Stimulated activated CD8-positive, alpha-beta memory T cell treated with anti-CD3 and anti-CD28 coated beads, Interleukin-4, amount 100 ng/mL, for 48 hours (primary cell): Measurements from ENCODE around the gene FRMD1.

ENCODE experiments used
- DNase-seq: peaks from one replicate; pipeline ENCODE4 v3.0.0-alpha.2; 2020

The FRMD1 gene

DNA sequence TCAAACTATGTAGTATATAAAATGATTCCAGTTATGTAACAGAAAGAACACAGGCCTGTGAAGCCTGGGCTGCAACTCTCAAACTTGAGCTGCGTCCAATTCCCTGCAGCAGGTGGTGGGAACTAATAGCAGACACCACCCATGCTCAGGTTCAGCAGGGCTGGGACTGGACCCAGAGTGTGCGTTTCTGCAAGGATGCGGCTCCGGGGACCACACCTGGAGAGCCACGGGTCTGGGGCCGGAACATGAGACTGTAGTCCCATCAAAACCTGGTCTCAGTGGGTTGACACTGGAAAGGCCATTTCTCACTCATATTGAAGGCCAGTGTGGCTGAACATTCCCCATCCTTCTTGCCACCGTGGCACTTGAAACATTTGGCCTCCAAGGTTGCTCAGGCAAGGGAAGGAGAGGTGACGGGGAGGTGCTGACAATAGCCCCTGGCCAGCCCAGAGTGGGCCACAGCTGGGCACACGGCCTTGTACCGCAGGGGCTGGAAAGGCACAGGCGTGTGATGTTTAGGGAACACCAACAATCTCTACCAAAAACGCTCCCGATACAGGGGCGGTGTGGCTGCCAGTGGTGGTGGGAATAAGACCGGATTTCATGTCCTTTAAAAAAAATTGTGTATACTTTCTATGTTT lies 38.0 kb downstream of the FRMD1 start:
- DNase-seq, result no peak

DNA sequence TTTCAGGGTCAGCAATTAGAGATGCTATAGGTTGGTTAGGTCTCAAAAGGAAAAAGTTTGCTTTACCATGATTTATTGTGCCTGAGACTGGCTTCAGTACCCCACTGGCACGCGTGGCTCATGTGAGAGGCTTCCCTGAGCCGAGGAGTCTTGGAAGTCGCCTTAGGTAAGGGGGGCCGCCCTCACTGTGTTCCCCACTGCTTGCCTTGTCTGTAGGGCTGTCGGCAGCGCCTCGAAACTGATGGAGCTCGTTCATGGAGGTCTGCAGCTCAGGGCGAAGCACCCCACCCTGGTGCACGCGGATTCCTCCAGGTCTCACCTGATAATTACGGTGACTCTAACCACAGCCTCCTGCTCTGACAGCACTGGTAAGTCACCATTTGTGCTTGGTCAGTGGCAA lies 39.2 kb downstream of the FRMD1 start:
- DNase-seq, result no peak

DNA sequence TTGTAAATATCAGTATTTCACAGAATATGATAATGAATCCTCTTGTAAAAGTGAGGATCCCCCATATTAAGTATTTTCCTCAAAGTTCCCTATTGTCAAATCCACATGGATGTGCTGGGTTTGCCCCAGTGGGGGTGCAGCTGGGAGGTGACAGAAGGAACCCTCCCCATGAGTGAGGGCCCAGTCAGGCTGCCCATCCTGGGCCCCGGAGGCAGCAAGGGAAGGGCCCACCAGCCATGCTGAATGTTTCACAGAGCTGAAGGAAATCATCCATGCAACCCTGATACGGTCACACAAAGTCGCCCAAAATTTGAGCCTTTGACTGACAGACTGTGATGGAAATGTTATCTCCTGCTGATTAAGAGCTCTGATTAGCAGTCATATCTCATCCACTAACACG lies 39.7 kb downstream of the FRMD1 start:
- no peak for DNase-seq

- no peak for DNase-seq
Measured at GRCh38 chr6:168038576-168039140, 40.4 kb downstream of the FRMD1 start.

- no peak for DNase-seq
Measured at GRCh38 chr6:168037856-168038255, 41.2 kb downstream of the FRMD1 start.

- DNase-seq, result no peak
Measured at GRCh38 chr6:168037242-168037641, 41.8 kb downstream of the FRMD1 start.

- DNase-seq, result no peak
Measured at GRCh38 chr6:168035661-168036545, 43.1 kb downstream of the FRMD1 start.

- no peak for DNase-seq
Measured at GRCh38 chr6:168035098-168035660, 43.8 kb downstream of the FRMD1 start.

DNA sequence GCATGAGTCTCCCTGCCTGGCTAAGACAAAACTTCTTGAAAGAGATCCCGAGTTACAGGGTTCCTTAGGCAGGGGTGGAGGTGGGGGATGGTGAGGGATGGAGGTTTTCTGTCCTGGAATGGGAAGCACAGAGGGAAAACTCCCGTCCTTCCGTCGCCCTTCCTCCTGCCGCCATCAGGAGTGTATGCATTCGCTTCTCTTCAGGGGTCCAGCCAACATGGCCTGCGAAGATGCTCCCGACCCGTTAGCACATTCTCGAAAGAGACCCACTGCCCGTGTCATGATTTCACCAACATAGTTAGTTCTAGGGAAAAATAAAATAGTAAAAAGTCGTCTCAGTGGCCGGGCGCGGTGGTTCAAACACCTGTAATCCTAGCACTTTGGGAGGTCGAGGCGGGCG lies 44.5 kb downstream of the FRMD1 start:
- DNase-seq, result no peak

- no peak for DNase-seq
Measured at GRCh38 chr6:168033791-168034190, 45.2 kb downstream of the FRMD1 start.

GRCh38 chr6:168032005-168032760 lies 46.8 kb downstream of the FRMD1 start:
- no peak for DNase-seq

DNA sequence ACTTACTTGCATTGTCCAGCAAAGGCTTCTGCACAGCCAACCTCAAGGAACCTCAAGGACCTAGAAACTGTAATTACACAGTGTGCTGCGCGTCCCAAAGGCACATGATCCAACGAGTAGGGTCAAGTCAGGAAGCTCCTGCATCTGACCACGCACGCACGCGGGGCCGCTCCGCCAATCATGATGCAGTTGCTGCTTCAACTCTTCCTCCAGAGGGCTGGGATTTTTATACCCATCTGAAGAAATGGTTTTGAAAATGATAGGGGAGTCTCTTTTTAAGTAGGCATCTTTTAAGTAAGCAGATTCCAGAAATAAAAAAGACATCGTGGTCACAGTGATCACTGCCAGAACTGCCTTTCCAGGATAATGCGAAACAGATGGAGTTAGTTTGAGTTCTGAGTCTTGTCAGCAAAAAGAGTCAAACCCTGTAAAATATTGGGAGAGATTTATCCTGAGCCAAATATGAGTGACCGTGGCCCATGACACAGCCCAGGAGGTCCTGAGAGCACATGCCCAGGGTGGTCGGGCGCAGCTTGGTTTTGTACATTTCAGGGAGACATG lies 47.5 kb downstream of the FRMD1 start:
- DNase-seq, result no peak

GRCh38 chr6:168030908-168031307 lies 48.1 kb downstream of the FRMD1 start:
- DNase-seq, result no peak

DNA sequence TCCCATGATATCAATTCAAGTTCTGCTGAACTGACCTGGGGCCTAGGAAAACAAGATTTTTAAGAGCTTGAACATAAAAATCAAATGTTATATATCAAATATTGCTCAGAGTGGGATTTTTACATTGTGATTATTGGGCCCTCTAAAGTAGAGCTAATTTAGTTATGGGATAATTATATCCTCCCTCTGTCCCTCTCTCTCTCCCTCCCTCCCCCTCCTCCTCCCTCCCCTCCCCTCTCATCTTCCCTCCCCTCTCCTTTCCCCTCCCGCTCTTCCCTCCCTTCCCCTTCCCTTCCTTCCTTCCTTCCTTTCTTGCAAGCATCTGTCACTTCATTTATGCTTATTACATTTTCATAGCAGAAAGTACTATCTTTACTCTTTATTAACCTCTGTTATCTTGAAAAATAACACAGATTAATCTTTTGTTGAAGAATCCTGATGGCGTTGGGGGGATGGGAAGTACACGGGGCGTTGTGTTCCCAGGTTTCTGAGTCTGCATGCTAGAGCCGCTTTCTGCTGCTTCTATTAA lies 48.7 kb downstream of the FRMD1 start:
- DNase-seq, result no peak

- DNase-seq, result no peak
Measured at GRCh38 chr6:168029459-168030217, 49.4 kb downstream of the FRMD1 start.

- no peak for DNase-seq
Measured at GRCh38 chr6:168028181-168028580, 50.8 kb downstream of the FRMD1 start.

- DNase-seq, result no peak
Measured at GRCh38 chr6:168027521-168027920, 51.5 kb downstream of the FRMD1 start.

- DNase-seq, result no peak
Measured at GRCh38 chr6:168026925-168027324, 52.1 kb downstream of the FRMD1 start.

DNA sequence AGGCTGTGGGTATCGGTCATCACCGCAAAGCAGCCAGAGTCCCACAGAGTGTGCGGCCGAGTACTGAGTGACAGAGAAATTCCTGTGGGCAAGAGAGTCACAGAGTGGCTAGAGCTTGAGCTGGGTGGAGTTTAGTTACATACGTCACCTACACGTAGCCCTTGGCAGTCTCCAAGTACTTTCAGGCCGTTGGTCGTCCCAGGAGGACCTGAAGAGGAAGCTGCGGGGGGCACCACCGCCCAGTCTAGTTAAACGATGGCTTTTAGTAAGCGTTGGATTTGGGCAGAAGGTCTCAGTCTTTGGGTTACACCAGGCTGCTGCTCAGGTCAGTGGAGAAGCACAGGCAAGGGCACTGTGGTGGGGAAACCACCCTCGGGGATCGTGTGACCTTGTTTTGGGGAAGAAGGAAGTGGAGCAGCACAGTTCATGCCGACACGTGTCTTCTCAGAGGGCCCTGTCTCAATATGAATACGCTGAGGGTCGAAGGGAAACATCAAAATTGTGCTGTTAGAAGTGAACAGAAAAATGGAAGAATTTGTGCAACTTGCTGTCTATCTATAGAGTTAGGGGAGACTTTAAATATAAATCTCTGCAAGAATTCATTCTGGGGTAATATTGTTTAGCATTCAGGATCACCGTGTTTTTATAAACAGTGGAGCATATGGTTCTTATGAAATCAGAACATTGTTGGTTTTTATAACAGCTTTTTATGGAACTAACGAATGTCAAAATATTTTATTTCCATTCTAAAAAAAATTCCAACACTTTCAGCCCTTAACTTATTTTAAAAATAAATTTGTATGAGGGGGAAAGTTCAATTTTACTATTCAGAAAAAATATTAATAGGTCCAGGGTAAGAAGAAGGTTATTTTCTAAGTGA lies 52.9 kb downstream of the FRMD1 start:
- DNase-seq, result no peak

DNA sequence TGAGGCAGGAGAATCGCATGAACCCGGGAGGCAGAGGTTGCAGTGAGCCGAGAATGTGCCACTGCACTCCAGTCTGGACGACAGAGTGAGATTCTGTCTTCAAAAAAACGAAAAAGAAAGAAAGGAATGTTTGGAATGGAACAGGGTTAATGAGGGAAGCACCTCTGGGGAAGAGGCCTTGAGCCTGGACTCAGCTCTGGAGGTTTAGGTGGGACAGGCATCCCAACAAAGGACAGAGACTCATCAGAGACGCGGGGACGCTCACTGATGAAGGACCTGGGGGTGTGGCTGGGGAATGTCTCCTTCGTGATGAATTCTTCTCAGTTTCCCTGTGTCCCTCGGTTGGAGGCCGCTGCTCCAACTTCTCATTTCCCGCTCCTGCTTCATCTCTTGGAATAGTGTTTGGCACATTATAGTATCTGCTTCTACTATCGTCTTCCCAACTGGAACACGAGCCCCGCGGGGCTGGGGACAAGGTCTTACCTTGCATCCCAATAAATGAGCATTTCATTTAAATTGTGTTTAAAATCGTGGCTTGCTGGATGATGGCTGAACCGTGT lies 54.0 kb downstream of the FRMD1 start:
- DNase-seq, result no peak
